HUES48 (cell line): ENCODE results near the gene PDZRN3.

ENCODE experiments used
- H3K27ac ChIP-seq: one replicate; pipeline ENCODE4 v1.7.0; 2013; ENCODE audit warnings: low read depth, low read length, inconsistent platforms
- H3K27me3 ChIP-seq: 2 replicates; pipeline ENCODE4 v1.6.1; 2013; ENCODE audit warnings: mild to moderate bottlenecking, low read length; ENCODE audit not compliant: control insufficient read depth, insufficient read depth
- H3K36me3 ChIP-seq: 2 replicates; pipeline ENCODE4 v1.6.1; 2013; ENCODE audit warnings: low read length; ENCODE audit not compliant: control insufficient read depth, insufficient read depth
- H3K4me1 ChIP-seq: 2 replicates; pipeline ENCODE4 v1.6.1; 2013; ENCODE audit warnings: mild to moderate bottlenecking, low read length; ENCODE audit not compliant: control insufficient read depth, insufficient read depth
- H3K4me3 ChIP-seq: 2 replicates; pipeline ENCODE4 v1.5.1; 2013; ENCODE audit warnings: mild to moderate bottlenecking, low read depth, low read length
- H3K9ac ChIP-seq: 2 replicates; pipeline ENCODE4 v1.6.1; 2013; ENCODE audit warnings: mild to moderate bottlenecking, low read depth, low read length, moderate library complexity
- H3K9me3 ChIP-seq: 2 replicates; pipeline ENCODE4 v1.6.1; 2013; ENCODE audit warnings: low read length; ENCODE audit not compliant: control insufficient read depth, insufficient read depth

PDZRN3 gene

DNA sequence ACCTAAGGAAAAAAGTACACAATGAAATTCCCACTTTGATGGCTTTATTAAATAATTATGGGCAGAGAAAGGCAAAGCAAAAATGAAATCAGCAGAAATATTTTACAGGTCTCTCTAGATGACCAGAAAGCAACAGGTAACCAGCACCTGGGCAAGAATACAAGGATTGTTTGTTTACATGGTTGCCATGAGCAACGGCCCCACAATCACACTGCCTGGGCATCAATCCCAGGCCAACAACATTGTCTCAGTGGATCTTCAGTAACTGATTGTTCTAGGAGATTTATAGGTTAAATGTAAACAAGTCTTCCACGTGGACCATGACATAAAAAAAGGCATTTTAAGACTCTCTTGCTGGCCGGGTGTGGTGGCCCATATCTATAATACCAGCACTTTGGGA is 82.6 kb downstream of the PDZRN3 start:
- Histone ChIP-seq H3K36me3 (no peaks in the 10 kb centered on the region), H3K4me3 (no peak overlapping the region), H3K9me3 (no peaks in the 10 kb centered on the region), H3K27ac (no peak overlapping the region), H3K4me1 (no peaks in the 10 kb centered on the region), H3K9ac (no peak overlapping the region), H3K27me3 (no peaks in the 10 kb centered on the region)

DNA sequence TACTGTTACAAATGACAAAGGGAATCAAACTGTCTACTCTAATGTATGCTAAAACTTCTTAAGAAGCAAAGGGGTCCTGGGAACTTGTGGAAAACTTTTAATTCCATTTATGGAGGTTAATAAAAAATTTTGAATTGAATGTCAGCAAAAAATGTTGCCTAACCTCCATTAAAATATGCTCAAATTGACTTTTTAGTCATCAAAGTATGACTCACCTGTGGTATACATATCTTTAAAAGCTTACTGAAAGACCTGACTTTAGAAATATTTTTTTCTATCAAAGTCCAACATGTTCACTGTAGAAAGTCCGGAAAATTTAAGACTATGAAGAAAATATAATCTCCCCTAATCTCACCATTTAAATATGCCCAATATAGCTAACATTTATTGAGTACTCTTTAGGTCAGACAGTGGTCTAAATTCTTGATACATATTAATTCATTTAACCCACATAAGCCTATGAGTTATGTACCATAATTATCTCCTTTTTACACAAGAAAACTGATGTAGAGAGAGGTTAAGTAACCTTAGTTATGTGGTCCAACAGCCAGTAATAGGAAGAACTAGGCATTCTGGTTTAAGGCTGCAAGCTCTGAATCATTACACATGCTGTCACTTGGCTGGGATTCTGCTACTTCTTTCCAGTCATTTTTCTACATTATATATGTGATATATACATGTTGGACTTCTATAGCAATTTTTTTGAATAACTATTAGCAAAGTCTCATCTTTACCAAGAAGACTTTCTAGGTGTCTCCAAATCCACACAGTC is 83.6 kb downstream of the PDZRN3 start:
- Histone ChIP-seq H3K4me1 (no peaks in the 10 kb centered on the region), H3K27ac (no peak overlapping the region)

DNA sequence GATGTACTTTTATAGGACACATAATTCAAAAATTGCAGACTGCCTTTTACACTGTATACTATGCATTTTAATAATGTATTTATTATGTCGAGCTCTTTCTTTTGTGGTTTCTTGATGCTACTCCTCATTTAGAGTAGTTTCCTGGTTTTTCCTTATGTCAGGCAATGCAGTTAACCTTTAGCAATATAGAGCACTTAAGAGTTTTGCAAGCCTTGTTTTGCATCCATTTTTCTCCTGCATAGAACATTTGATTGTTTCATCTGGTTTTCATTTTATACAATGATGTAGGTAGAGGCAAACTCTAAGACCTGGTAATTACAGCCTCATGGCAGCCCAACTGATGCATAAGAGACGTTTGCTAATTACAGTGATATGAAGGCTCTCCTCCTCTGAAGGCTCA is 86.3 kb downstream of the PDZRN3 start:
- H3K36me3 ChIP-seq, result no peaks in the 10 kb centered on the region
- no peak overlapping the region for H3K4me3 ChIP-seq
- H3K9me3 ChIP-seq, result no peaks in the 10 kb centered on the region
- no peak overlapping the region for H3K9ac ChIP-seq
- H3K27ac ChIP-seq, result no peak overlapping the region
- H3K27me3 ChIP-seq, result no peaks in the 10 kb centered on the region
- H3K4me1 ChIP-seq, result peaks cover 8% of the 10 kb centered on the region

More for the DNA sequence above, 83.6 kb downstream of the PDZRN3 start:
- Histone ChIP-seq H3K27me3 (no peaks in the 10 kb centered on the region), H3K9ac (no peak overlapping the region), H3K4me3 (no peak overlapping the region), H3K9me3 (no peaks in the 10 kb centered on the region), H3K36me3 (no peaks in the 10 kb centered on the region)

DNA sequence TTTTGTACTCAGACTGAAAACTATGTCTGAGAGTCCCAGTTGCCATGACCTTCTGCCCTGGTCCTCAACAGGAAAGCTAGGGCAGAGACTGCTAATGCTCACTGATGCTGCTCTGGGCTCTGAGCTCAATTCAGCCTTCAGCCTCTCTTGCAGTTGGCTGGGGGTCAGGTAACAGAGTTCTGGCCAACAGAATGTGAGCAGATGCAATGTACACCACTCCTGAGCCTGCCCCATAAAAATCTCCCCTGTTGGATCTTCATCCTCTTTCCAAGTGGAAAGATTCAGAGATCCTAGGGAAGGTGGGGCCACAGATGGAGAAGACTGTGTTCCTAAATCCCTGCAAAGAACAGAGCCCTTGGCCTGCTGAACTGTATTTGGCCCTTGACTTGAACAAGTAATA is 87.8 kb downstream of the PDZRN3 start:
- H3K27me3 ChIP-seq, result no peaks in the 10 kb centered on the region
- H3K27ac ChIP-seq, result no peak overlapping the region
- no peak overlapping the region for H3K4me3 ChIP-seq
- H3K36me3 ChIP-seq, result no peaks in the 10 kb centered on the region
- H3K9me3 ChIP-seq, result no peaks in the 10 kb centered on the region
- H3K9ac ChIP-seq, result no peak overlapping the region
- peaks cover 15% of the 10 kb centered on the region for H3K4me1 ChIP-seq

DNA sequence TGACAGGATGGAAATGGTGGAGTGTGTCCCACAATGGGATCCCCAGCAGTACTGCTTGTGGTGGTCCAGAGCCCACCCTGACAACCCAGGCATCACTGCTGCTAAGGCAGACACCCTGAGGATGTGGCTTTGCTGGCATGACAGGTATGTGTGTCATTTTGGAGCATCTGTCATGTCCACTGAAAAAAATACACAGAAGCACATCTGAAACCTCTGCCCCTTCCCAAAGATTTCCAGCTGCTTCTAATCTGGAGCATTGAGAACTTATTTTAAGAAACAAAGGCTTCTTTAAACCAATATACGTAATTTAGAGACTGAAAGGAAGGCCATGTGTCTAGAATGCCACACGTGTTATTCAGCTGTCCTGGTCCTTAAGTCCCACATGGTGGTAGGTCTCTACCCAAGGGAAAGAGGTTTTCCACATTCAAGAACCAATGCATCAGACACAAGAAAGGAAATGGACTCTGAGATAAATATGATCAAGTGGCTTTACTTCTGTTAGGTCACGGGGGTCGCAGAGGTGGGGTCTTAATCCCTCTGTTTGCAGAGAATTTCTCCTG is 88.3 kb downstream of the PDZRN3 start:
- Histone ChIP-seq H3K27me3 (no peaks in the 10 kb centered on the region), H3K36me3 (no peaks in the 10 kb centered on the region), H3K4me1 (peaks cover 15% of the 10 kb centered on the region), H3K27ac (no peak overlapping the region), H3K9me3 (no peaks in the 10 kb centered on the region), H3K4me3 (no peak overlapping the region), H3K9ac (no peak overlapping the region)

DNA sequence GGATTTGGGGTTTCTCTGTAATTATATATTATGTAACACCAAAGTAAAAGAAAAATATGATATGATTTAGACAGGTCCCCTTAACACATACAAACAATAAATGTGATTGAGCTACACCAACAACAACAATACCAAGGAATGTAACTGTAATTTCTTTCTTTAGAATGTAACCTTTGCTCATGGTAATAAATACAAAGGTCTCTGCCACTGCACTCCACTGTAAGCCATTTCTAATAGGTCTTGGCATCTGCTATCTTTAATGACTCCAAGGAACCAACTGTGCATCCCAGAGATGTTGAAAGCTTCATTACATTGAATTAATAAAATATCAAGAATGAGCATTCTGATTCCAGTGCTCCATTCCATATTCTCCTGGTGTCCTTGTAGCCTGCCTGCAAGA is 88.8 kb downstream of the PDZRN3 start:
- no peak overlapping the region for H3K4me3 ChIP-seq

DNA sequence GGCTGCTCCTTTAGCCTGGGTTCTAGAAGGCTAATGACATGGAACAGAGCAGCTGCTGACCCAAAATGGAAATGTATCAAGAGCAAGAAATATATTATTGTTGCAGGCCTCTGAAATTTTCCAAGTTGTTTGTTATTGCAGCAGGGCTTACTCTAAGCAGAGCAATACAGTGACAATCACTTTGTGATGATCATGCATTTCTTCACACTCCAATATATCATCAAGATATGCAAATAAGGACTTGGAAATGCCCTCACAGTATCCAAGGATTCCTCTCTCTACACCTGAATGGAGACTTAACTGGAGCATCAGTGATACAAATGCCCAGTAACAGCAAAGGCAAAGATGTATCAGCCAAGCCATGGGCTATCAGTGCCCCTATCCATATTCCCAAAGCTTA is 89.6 kb downstream of the PDZRN3 start:
- no peaks in the 10 kb centered on the region for H3K9me3 ChIP-seq
- H3K27me3 ChIP-seq, result no peaks in the 10 kb centered on the region
- no peak overlapping the region for H3K27ac ChIP-seq
- H3K9ac ChIP-seq, result no peak overlapping the region
- no peaks in the 10 kb centered on the region for H3K36me3 ChIP-seq
- no peak overlapping the region for H3K4me3 ChIP-seq
- H3K4me1 ChIP-seq, result peaks cover 15% of the 10 kb centered on the region

More for the DNA sequence above, 88.8 kb downstream of the PDZRN3 start:
- H3K36me3 ChIP-seq, result no peaks in the 10 kb centered on the region
- H3K27ac ChIP-seq, result no peak overlapping the region
- no peaks in the 10 kb centered on the region for H3K27me3 ChIP-seq
- H3K9me3 ChIP-seq, result no peaks in the 10 kb centered on the region
- no peak overlapping the region for H3K9ac ChIP-seq
- peaks cover 15% of the 10 kb centered on the region for H3K4me1 ChIP-seq

DNA sequence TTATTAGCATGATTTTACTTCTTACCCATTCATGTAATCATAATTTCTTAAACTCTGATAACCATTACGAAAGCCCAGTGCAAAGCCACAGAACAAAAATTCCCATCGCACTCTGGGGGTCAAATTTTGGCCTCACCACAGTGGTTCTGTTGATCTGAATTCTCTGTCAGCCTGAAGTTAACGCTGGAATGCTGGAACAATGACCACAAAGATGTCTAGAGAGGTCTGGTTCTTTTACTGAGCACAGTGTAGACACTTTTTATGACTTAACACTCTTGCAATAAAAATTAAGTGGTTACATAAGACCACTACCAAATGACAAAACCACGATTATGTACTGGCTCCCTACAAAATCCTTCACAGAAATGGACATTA is 94.7 kb downstream of the PDZRN3 start:
- Histone ChIP-seq H3K27ac (no peak overlapping the region), H3K4me1 (peaks cover 15% of the 10 kb centered on the region), H3K27me3 (no peaks in the 10 kb centered on the region), H3K9ac (no peak overlapping the region), H3K36me3 (no peaks in the 10 kb centered on the region), H3K9me3 (no peaks in the 10 kb centered on the region), H3K4me3 (no peak overlapping the region)

DNA sequence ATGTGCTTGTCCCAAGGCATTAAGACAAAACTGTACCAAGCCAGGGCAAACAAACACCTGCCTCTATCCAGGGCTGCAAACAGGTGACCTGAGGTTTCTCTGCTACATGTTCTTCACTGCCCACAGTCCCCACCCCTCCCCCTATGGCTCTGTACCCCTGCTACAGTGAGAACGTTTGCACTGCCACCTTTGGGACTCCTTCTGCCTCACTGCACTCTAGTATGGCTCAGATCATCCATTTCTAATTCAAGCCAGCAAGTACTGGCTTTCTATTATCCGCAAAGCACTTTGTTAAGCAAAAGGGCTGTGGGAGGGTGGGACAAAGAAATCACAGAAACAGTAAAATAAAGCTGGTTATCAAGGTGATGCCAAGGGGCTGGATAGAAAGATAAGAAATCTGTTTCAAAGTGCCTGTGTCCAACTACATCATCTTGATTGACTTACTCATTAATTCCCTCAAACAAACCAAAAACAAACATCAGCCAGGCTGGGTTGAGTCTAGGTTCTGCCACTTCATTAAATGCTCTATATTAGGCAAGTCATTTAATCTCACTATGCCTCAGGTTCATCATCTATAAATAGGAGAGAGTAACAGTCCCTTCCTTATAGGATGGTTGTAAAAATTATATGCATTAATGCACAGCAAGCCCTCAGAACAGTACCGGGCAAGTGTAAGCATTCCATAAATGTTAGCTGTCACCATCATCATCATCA is 95.3 kb downstream of the PDZRN3 start:
- H3K9ac ChIP-seq, result no peak overlapping the region
- peaks cover 17% of the 10 kb centered on the region for H3K4me1 ChIP-seq
- no peaks in the 10 kb centered on the region for H3K9me3 ChIP-seq
- H3K27ac ChIP-seq, result no peak overlapping the region
- H3K4me3 ChIP-seq, result no peak overlapping the region
- H3K27me3 ChIP-seq, result no peaks in the 10 kb centered on the region
- no peaks in the 10 kb centered on the region for H3K36me3 ChIP-seq

DNA sequence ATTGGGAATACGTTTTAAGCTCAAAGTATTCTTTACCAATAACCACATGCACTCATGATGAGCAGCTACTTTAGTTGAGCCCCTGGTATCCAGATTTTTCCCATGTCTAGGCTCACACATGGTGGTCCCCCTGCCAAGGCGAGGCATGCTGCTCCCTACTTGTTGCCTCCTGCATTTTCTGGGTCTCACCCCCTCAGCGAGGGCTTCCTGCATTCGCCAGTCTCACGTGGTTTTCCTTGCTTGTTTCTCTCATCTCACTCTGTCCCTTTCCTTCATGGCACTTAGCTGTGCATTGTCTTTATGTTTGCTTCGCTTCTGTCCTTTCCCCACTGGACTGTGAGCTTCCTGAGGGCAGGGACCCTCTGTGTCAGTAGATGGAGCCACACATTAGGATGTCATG is 99.2 kb downstream of the PDZRN3 start:
- Histone ChIP-seq H3K27ac (no peak overlapping the region), H3K4me1 (peaks cover 7% of the 10 kb centered on the region; the same call in 1 of the 2 replicates), H3K9ac (no peak overlapping the region), H3K9me3 (no peaks in the 10 kb centered on the region), H3K27me3 (no peaks in the 10 kb centered on the region), H3K36me3 (no peaks in the 10 kb centered on the region), H3K4me3 (no peak overlapping the region)

DNA sequence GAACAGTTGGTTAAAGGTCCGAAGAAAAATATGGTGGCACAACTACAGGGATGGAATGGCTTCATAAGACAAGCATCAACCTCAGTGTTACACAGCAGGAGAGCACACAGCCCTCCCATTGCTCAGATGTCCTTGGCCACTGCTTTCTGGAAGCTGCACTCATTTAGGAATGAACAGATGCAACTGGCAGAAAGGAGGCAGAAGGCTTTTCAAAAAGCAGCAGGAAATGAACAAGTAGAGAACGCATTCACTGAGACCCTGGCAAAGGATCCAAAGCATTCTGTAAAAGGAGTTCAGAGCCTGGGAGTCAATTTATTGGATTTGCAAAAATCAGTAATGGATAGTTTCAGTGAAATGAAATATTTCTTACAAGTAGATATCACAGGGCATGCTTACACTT is 101.1 kb downstream of the PDZRN3 start:
- Histone ChIP-seq H3K4me3 (no peak overlapping the region), H3K9me3 (no peaks in the 10 kb centered on the region), H3K4me1 (peaks cover 7% of the 10 kb centered on the region; the same call in 1 of the 2 replicates), H3K27me3 (no peaks in the 10 kb centered on the region), H3K36me3 (no peaks in the 10 kb centered on the region), H3K27ac (no peak overlapping the region), H3K9ac (no peak overlapping the region)
